ENCODE results near the gene AMIGO3.
"Not testable (repeated sequence)": the region's sequence is repeated elsewhere in the genome, so short reads cannot be mapped to it uniquely, and the experiment has no call there.

DNA sequence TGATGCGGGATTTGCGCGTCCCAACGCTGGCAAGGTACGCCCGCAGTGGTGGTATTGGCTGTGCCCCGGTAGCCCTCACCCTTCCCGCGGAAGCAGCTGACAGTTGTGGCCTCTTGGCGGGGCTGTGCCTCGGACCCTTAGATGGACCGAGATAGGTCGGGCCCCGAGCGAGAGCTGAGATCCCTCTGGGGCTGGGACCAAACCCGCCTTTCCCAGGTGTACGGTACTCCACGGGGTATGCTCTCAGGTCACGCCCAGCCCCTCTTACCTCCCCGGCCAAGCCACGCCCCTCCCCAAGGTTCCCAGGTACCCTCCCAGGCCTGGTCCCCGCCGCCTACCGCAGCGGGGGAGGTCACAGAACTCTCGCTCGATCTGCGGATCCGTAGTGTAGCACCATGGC is 33.1 kb downstream of the AMIGO3 start:
- TF ChIP-seq, protein P1, sequence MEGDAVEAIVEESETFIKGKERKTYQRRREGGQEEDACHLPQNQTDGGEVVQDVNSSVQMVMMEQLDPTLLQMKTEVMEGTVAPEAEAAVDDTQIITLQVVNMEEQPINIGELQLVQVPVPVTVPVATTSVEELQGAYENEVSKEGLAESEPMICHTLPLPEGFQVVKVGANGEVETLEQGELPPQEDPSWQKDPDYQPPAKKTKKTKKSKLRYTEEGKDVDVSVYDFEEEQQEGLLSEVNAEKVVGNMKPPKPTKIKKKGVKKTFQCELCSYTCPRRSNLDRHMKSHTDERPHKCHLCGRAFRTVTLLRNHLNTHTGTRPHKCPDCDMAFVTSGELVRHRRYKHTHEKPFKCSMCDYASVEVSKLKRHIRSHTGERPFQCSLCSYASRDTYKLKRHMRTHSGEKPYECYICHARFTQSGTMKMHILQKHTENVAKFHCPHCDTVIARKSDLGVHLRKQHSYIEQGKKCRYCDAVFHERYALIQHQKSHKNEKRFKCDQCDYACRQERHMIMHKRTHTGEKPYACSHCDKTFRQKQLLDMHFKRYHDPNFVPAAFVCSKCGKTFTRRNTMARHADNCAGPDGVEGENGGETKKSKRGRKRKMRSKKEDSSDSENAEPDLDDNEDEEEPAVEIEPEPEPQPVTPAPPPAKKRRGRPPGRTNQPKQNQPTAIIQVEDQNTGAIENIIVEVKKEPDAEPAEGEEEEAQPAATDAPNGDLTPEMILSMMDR (IDR thresholded peaks at IDR 0.05), result not testable (repeated sequence)
- not testable (repeated sequence) for TF ChIP-seq EZH2 (IDR thresholded peaks at IDR 0.05; ENCODE audit: borderline replicate concordance, insufficient read depth, low read depth, low read length, poor library complexity, severe bottlenecking)

Measured in B cell (primary cell).